ENCODE measurements around the gene SNTN.
"Not testable (repeated sequence)": the region's sequence is repeated elsewhere in the genome, so short reads cannot be mapped to it uniquely, and the experiment has no call there.

The SNTN gene

GRCh38 chr3:63652066-63652725, at the start of gene SNTN:
Gene SNTN (plus strand): TSS chr3:63652675. CDS start chr3:63652688, 13 bp downstream.
- DNase-seq = no peak
- Mint-ChIP-seq H3K9me3 (no peaks in the 10 kb centered on the region), H3K27me3 (no peaks in the 10 kb centered on the region), H3K4me3 (no peak within 1 kb of the TSS), H3K27ac (no peak within 1 kb of the TSS), H3K4me1 (ENCODE audit: low read depth) (no peaks in the 10 kb centered on the region), H3K36me3 (ENCODE audit: low read depth) (no peaks in the 10 kb centered on the region)

- DNase-seq = no peak
- H3K4me1 Mint-ChIP-seq (ENCODE audit: low read depth) = no peaks in the 10 kb centered on the region
- no peak overlapping the region for H3K27ac Mint-ChIP-seq
- H3K36me3 Mint-ChIP-seq (ENCODE audit: low read depth) = no peaks in the 10 kb centered on the region
- no peaks in the 10 kb centered on the region for H3K9me3 Mint-ChIP-seq
- no peak overlapping the region for H3K4me3 Mint-ChIP-seq
- H3K27me3 Mint-ChIP-seq = no peaks in the 10 kb centered on the region
Observed at GRCh38 chr3:63607716-63608115, 44.8 kb upstream of the SNTN start.

GRCh38 chr3:63609408-63609807, 43.1 kb upstream of the SNTN start:
- no peak overlapping the region for H3K4me3 Mint-ChIP-seq
- no peaks in the 10 kb centered on the region for H3K36me3 Mint-ChIP-seq (ENCODE audit: low read depth)
- H3K27me3 Mint-ChIP-seq = no peaks in the 10 kb centered on the region
- no peak for DNase-seq
- H3K27ac Mint-ChIP-seq = no peak overlapping the region
- H3K9me3 Mint-ChIP-seq = no peaks in the 10 kb centered on the region
- H3K4me1 Mint-ChIP-seq (ENCODE audit: low read depth) = no peaks in the 10 kb centered on the region

- no peak for DNase-seq
- H3K4me1 Mint-ChIP-seq (ENCODE audit: low read depth) = no peaks in the 10 kb centered on the region
- H3K36me3 Mint-ChIP-seq (ENCODE audit: low read depth) = no peaks in the 10 kb centered on the region
- H3K27ac Mint-ChIP-seq = no peak overlapping the region
- no peaks in the 10 kb centered on the region for H3K27me3 Mint-ChIP-seq
- H3K9me3 Mint-ChIP-seq = no peaks in the 10 kb centered on the region
- no peak overlapping the region for H3K4me3 Mint-ChIP-seq
Observed at GRCh38 chr3:63609834-63610233, 42.6 kb upstream of the SNTN start.

- no peaks in the 10 kb centered on the region for H3K9me3 Mint-ChIP-seq
- no peaks in the 10 kb centered on the region for H3K27me3 Mint-ChIP-seq
- no peak overlapping the region for H3K27ac Mint-ChIP-seq
- no peak overlapping the region for H3K4me3 Mint-ChIP-seq
- no peaks in the 10 kb centered on the region for H3K36me3 Mint-ChIP-seq (ENCODE audit: low read depth)
- no peaks in the 10 kb centered on the region for H3K4me1 Mint-ChIP-seq (ENCODE audit: low read depth)
- DNase-seq = no peak
Observed at GRCh38 chr3:63611382-63611781, 41.1 kb upstream of the SNTN start.

- H3K4me1 Mint-ChIP-seq (ENCODE audit: low read depth) = no peaks in the 10 kb centered on the region
Observed at GRCh38 chr3:63613561-63613960, 38.9 kb upstream of the SNTN start.

GRCh38 chr3:63617391-63617790, 35.1 kb upstream of the SNTN start:
- Mint-ChIP-seq H3K36me3 (ENCODE audit: low read depth) (no peaks in the 10 kb centered on the region), H3K27ac (no peak overlapping the region), H3K4me1 (ENCODE audit: low read depth) (no peaks in the 10 kb centered on the region), H3K27me3 (peaks cover 2% of the 10 kb centered on the region), H3K4me3 (no peak overlapping the region), H3K9me3 (peaks cover 4% of the 10 kb centered on the region)
- no peak for DNase-seq

More at GRCh38 chr3:63613561-63613960, 38.9 kb upstream of the SNTN start:
- no peaks in the 10 kb centered on the region for H3K9me3 Mint-ChIP-seq
- H3K36me3 Mint-ChIP-seq (ENCODE audit: low read depth) = no peaks in the 10 kb centered on the region
- H3K27ac Mint-ChIP-seq = no peak overlapping the region
- no peak overlapping the region for H3K4me3 Mint-ChIP-seq
- no peak for DNase-seq
- H3K27me3 Mint-ChIP-seq = no peaks in the 10 kb centered on the region

GRCh38 chr3:63624941-63625560, 27.4 kb upstream of the SNTN start:
- DNase-seq = no peak
- Mint-ChIP-seq H3K27ac (no peak overlapping the region), H3K27me3 (no peaks in the 10 kb centered on the region), H3K4me3 (no peak overlapping the region), H3K4me1 (ENCODE audit: low read depth) (no peaks in the 10 kb centered on the region), H3K36me3 (ENCODE audit: low read depth) (no peaks in the 10 kb centered on the region), H3K9me3 (peaks cover 2% of the 10 kb centered on the region)

GRCh38 chr3:63631670-63632069, 20.8 kb upstream of the SNTN start:
- H3K27me3 Mint-ChIP-seq = no peaks in the 10 kb centered on the region

GRCh38 chr3:63635186-63635585, 17.3 kb upstream of the SNTN start:
- Mint-ChIP-seq H3K27me3 (no peaks in the 10 kb centered on the region), H3K4me3 (no peak overlapping the region), H3K9me3 (no peaks in the 10 kb centered on the region), H3K4me1 (ENCODE audit: low read depth) (no peaks in the 10 kb centered on the region), H3K36me3 (ENCODE audit: low read depth) (no peaks in the 10 kb centered on the region), H3K27ac (no peak overlapping the region)
- DNase-seq = no peak

More at GRCh38 chr3:63631670-63632069, 20.8 kb upstream of the SNTN start:
- no peak for DNase-seq
- Mint-ChIP-seq H3K36me3 (ENCODE audit: low read depth) (no peaks in the 10 kb centered on the region), H3K4me1 (ENCODE audit: low read depth) (no peaks in the 10 kb centered on the region), H3K4me3 (no peak overlapping the region), H3K9me3 (no peaks in the 10 kb centered on the region), H3K27ac (no peak overlapping the region)

GRCh38 chr3:63639806-63640205, 12.7 kb upstream of the SNTN start:
- no peaks in the 10 kb centered on the region for H3K9me3 Mint-ChIP-seq
- H3K36me3 Mint-ChIP-seq (ENCODE audit: low read depth) = no peaks in the 10 kb centered on the region
- no peak for DNase-seq
- peaks cover 6% of the 10 kb centered on the region for H3K27me3 Mint-ChIP-seq
- H3K4me1 Mint-ChIP-seq (ENCODE audit: low read depth) = no peaks in the 10 kb centered on the region
- no peak overlapping the region for H3K27ac Mint-ChIP-seq
- H3K4me3 Mint-ChIP-seq = no peak overlapping the region

- H3K9me3 Mint-ChIP-seq = no peaks in the 10 kb centered on the region
- no peak for DNase-seq
- no peaks in the 10 kb centered on the region for H3K4me1 Mint-ChIP-seq (ENCODE audit: low read depth)
- peaks cover 6% of the 10 kb centered on the region for H3K27me3 Mint-ChIP-seq
- no peak overlapping the region for H3K27ac Mint-ChIP-seq
- no peaks in the 10 kb centered on the region for H3K36me3 Mint-ChIP-seq (ENCODE audit: low read depth)
- no peak overlapping the region for H3K4me3 Mint-ChIP-seq
Observed at GRCh38 chr3:63642488-63642887, 10.0 kb upstream of the SNTN start.

GRCh38 chr3:63644212-63644797, 8.2 kb upstream of the SNTN start:
- Mint-ChIP-seq H3K27ac (no peak overlapping the region), H3K27me3 (peaks cover 6% of the 10 kb centered on the region), H3K36me3 (ENCODE audit: low read depth) (no peaks in the 10 kb centered on the region), H3K4me3 (no peak overlapping the region), H3K9me3 (no peaks in the 10 kb centered on the region), H3K4me1 (ENCODE audit: low read depth) (no peaks in the 10 kb centered on the region)
- no peak for DNase-seq

- H3K9me3 Mint-ChIP-seq; H3K27ac Mint-ChIP-seq; DNase-seq; H3K27me3 Mint-ChIP-seq; H3K4me3 Mint-ChIP-seq; H3K36me3 Mint-ChIP-seq (ENCODE audit: low read depth); H3K4me1 Mint-ChIP-seq (ENCODE audit: low read depth): not testable (repeated sequence)
Observed at GRCh38 chr3:63644928-63645781, 7.3 kb upstream of the SNTN start.

All from activated T-cell treated with anti-CD3 and anti-CD28 coated beads, Interleukin-2, amount 50 U/mL, for 24 hours (primary cell).